Thyroid gland (tissue), 4 donors: ENCODE measurements around the gene CDK5R1.

Experiments used
- CTCF ChIP-seq, 6 experiments: fragments of 200-600 bp in 3 of 6; fragments of 450-650 bp in 3 of 6; sonication (generic) in 3 of 6; IDR thresholded peaks; one replicate each; pipeline ENCODE4 v1.5.1; 2016 to 2019; ENCODE audit warnings: antibody characterized with exemption in 6 of 6, mild to moderate bottlenecking in 2 of 6, inconsistent platforms in 1 of 6, moderate library complexity in 1 of 6
- POLR2A ChIP-seq, 2 donors: fragments of 450-650 bp; IDR thresholded peaks; one replicate each; pipeline ENCODE4 v1.6.1; 2017; ENCODE audit warnings: antibody characterized with exemption in 2 of 2, mild to moderate bottlenecking in 2 of 2, moderate library complexity in 1 of 2

DNA sequence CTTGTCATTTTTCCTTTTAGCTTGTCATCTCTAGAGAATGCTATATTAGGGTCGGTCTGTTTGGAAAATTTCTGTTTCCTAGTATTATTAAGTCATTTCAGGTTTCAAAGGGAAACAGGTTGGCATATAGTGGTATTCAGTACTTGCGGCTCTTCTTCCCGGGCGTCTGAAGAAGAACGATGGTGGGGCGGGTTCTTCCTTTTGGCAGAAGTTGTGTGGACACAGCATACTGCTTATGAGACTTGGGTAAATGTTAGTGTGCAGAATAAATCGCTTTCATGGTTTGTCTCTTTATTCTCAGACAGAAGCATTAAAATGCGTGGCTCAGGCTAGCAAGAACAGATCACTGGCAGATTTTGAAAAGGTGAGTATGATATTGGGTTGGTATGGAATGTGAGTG is 9.6 kb upstream of the CDK5R1 start:
- TF ChIP-seq CTCF (IDR thresholded peaks at IDR 0.05) (no peak), POLR2A (IDR thresholded peaks at IDR 0.05) (no peak)
